Measurements from ENCODE around the gene TBC1D1.

- TF ChIP-seq CTCF (conservative IDR thresholded peaks at IDR 0.05 in 1 of 2, IDR thresholded peaks at IDR 0.05 in 1 of 2; ENCODE audit: low read depth in 1 of 2, low read length in 2 of 2) (peak; percentile 87 to 89), EZH2 (IDR thresholded peaks at IDR 0.05; ENCODE audit: low read length, missing control alignments) (no peak)
Measured at GRCh38 chr4:38179690-38180377, 288.9 kb downstream of the TBC1D1 start.
